GM21381 (cell line): ENCODE data around the gene ANGPTL5.
"Not testable (repeated sequence)": the region's sequence is repeated elsewhere in the genome, so short reads cannot be mapped to it uniquely, and the experiment has no call there.

Experiments
- ATAC-seq: cut with Tn5 transposase; IDR thresholded peaks from one replicate; pipeline ENCODE4 v1.9.1; 2021; ENCODE audit warnings: mild to moderate bottlenecking, moderate library complexity; ENCODE audit not compliant: unreplicated experiment

ANGPTL5 gene

GRCh38 chr11:101916422-101916821 is at the start of gene ANGPTL5:
Gene ANGPTL5 (minus strand): TSS chr11:101916522. CDS start chr11:101907909, 8,613 bp downstream.
- no peak for ATAC-seq

DNA sequence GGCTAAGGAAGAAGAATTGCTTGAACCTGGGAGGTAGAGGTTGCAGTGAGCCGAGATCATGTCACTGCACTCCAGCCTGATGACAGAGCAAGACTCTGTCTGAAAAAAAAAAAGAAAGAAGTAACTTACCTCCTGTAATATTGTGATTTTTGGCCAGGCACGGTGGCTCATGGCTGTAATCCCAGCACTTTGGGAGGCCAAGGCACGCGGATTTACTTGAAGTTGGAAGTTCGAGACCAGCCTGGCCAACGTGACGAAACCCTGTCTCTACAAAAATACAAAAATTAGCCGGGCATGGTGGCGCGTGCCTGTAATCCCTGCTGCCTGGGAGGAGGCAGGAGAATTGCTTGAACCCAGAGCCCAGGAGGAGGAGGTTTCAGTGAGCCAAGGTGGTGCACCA is 47.9 kb upstream of the ANGPTL5 start:
- not testable (repeated sequence) for ATAC-seq

DNA sequence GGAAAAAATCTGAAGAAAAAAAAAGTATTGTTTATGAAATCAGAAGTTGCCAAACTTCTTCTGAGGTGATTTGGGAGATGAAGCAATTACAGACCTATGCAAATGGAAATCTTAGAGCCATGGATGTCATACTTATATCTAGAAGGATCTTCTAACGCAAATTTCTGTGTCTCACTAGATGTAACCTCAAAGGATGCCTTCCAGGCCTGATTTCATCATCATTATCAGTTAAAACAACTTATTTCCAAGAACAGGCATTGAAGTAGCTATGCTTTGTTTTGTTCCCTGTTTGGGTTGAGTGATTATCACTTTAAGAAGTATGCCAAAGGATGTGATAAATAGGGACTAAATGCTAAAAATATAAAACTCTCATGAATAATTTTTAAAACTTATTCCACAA is 43.9 kb upstream of the ANGPTL5 start:
- no peak for ATAC-seq

- ATAC-seq: no peak
These were observed 39.4 kb upstream of the ANGPTL5 start for GRCh38 chr11:101955701-101956100.

DNA sequence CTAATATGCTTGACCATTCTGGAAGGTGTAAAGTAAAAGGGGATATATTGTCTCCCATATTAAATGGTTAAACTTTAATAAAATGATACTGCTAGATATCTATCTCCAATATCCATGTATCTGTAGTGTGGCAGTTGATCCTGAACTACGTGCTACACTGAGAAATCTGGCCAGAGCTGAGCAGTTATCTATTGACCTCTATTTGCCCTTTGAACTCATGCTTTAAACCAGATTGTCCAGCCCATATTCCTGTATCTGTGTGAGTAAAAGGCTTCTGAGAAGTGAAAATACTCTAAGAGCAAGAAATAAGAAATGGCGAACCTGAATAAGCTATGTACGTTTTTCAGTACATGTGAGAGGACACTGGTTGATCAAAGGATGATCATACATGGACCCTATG is 39.0 kb upstream of the ANGPTL5 start:
- ATAC-seq: no peak

DNA sequence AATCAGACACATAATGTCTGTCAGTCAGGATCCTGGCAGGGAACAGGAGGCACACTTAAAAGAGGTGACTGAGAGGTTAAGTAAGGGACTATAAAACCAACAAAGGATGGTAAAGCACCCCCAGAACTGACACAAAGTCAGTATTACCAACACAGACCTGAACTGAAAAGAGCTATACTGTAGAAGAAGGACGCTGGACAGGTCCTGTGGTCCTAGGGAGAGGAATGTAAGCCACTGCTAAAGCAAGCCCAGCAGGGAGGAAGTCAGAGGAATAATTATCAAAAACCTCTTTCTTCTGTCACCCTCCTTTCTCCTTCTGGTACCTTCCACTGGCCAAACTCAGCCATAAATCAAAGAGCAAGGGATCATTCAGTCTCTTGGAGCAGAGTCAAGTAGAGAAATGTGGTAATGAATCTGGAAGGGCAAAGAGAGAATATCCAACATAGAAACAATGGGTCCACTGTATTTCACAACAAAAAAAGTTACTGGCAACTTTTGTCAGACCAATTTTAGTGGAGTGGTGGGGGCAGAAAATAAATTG is 33.4 kb upstream of the ANGPTL5 start:
- no peak for ATAC-seq

DNA sequence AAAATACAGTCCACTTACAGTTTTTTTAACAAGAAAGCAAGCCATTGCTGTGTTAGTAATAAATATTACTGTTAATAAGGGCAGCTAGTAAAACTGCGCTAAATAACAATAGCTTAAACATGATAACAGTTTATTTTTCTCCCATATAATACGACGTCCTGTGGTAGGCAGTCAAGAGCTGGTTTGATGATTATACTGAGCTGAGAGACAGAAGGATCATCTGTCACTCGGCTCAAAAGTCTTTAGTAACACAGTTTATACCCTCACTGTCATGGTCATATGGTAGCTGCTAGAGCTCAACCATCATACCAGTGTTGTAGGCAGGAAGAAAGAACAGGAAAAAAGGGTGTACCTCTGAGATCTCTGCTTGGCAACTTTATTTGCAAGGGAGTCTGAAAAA is 29.1 kb upstream of the ANGPTL5 start:
- ATAC-seq: no peak

GRCh38 chr11:101944923-101945322 is 28.6 kb upstream of the ANGPTL5 start:
- ATAC-seq: no peak

- ATAC-seq: no peak
These were observed 24.7 kb upstream of the ANGPTL5 start for GRCh38 chr11:101940901-101941520.

DNA sequence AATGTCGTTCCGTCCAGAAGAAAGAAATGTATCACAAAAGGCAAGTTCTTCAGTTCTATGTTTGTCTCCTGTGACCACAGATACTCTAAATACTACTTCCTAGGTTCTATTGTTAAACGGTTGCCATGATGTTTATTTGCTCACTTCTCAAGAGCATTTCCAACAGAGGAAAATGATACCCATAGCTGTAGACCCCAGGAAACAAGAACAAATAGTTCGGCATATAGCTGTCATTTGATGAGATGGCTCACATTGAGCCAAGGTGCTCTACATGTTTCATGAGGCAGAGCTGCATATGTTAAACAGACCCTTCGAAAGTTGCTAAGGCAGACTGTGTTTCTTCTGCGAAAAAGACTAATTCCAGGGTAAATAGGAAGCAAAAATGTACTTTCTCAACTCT is 15.4 kb upstream of the ANGPTL5 start:
- no peak for ATAC-seq

DNA sequence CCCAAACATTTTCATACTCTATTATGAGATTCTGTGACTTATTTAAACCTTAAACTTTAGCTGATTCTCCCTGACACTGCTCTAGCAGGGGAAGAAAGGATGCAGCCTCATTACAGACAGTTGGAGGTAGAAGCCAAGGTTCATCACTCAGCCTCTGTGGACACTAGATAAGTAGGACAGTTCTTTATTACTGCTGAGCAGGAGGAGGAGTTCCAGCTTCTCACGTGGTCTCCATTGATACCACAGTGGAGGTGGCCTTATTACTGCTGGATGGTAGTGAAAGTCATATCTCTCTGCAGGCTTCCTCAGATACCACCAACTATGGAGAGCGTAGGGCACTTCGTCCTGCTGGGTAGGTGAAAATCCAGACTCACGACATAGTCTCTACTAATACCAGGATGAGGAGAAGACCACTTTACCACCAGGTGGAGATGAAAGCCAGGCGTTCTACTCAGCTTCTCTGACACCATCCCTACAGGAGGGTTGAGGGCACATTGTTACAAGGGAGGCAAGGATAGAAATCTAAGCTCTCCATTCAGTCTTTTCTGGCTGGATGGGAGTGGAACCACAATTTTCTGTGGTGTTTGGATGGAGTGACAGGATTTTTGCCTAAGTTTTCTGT is 13.1 kb upstream of the ANGPTL5 start:
- no peak for ATAC-seq

DNA sequence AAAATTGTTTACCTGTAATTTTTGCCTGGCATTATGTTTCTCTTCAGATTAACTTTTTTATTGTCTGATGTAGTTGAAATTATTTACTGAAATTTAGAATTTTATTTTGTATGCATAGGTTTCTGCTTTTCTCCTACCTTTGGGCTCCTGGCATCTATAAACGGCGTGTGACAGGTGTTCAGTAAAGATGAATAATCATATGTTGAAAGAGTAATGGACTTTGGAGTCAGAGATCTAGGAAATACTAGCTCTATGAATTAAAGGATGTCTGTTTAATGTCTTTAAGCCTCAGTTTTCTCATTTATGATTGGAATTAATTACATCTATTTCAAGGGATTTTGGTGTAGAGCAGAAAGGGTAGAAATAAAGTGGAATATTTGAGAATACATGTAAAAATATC is 7.2 kb upstream of the ANGPTL5 start:
- ATAC-seq: no peak

DNA sequence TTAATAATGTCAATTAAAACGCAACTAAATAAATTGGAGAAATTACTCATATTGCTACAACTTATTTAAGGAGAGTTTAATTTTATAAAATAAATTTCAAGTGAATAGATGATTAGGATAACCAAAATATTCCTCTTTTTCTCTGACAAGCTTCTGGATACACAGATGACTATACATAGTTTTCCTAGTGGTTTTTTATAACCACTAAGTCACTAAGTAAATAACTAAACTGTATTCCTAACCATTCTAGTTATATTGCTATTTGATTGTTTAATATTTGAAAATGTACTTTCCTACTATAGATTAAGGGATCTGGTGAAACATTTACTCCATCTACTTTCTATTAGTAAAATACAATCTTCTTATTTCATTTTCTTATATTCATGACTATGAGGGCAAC is 4.7 kb upstream of the ANGPTL5 start:
- ATAC-seq: no peak

GRCh38 chr11:101917226-101917625 is 904 bp upstream of the ANGPTL5 start:
- no peak for ATAC-seq

GRCh38 chr11:101915791-101916291 is 481 bp downstream of the ANGPTL5 start:
- peak; percentile 32 for ATAC-seq

GRCh38 chr11:101914738-101915426 is 1.4 kb downstream of the ANGPTL5 start, which contains the start of gene CEP126:
Gene CEP126 (plus strand): TSS chr11:101915010. CDS start chr11:101915285, 275 bp downstream.
- ATAC-seq: peak; percentile 100

DNA sequence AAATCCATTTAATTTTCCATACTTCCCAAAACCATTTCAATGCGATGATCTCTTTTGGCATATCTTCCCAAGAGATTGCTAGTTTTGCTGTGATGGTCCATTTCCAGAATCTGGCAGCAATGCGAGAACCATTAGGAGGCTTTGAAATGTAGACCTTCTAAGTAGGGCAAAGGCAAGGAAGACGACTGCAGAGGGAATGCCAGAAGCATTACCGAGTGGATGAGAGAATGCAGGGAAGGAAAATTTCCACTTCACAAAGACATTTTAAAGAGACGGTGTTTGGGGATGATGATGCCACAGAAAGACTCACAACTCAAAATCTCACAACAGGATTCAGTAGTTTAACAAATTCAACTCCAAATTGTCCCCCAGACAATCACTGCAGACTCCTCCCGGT is 2.0 kb downstream of the ANGPTL5 start:
- ATAC-seq: no peak

GRCh38 chr11:101913656-101914055 is 2.7 kb downstream of the ANGPTL5 start:
- no peak for ATAC-seq

DNA sequence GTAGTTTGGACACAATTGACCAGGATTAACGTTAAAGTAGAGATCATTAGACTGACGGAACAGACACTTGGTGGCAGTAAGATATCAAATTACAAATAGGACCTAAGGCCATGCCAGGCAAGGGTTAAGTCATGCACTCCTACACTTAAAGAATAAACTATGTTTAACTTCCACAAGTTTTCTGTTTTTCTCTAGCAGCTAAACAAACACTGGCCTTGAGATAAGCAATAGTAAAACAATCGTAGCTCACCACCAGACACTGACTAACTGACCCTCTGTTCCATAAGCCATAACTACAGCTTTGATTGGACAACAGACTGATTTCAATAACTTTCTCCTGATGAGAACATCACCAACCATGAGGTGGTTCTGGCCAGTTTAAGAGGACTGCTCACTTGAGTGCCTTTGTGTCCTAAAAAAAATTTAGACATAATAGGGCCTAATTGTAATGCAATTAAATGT is 3.5 kb downstream of the ANGPTL5 start:
- no peak for ATAC-seq

DNA sequence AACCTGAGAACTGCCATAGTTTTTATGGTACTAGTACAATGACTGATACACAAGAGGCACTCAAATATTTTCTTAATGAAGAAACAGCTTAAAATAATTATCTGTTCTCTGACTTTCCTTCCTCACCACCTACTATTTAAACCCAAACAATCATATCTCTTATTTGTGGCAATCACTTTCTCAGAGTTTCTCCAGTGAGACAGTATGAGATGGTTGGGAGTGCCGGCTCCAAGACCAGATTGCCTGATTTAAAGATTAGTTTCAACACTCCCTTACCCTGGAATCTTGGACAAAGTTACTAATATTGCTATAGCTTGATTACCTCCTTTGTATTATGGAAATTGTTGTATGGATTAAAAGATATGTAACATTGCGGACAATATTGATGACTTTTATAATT is 7.2 kb downstream of the ANGPTL5 start:
- ATAC-seq: no peak

- ATAC-seq: no peak
These were observed 8.5 kb downstream of the ANGPTL5 start for GRCh38 chr11:101907815-101908214.

GRCh38 chr11:101894505-101894904 is 21.8 kb downstream of the ANGPTL5 start:
- ATAC-seq: no peak
